OCI-LY7 (cell line): Measurements from ENCODE around the gene AFF2. TPM values are rescaled to one million over a fixed set of nuclear protein-coding genes. Genes with fewer than 3 reads are reported as not detected.

Experiments used
- BruUV-seq: library from RNA; stranded (reverse); fragments of 400-500 nt; replicated peaks from 2 replicates; lab custom pipeline; 2021; lab: Mats Ljungman, UMichigan
- CTCF ChIA-PET: fragments of 300-600 bp; sonication (Branson Sonifier 250); formaldehyde crosslinking; loops from one replicate; lab custom pipeline; 2022; ENCODE audit warnings: antibody characterized with exemption; ENCODE audit not compliant: unreplicated experiment; lab: Charles Lee
- POLR2A ChIA-PET: fragments of 300-600 bp; sonication (Branson Sonifier 250); formaldehyde crosslinking; loops from one replicate; lab custom pipeline; 2022; ENCODE audit warnings: antibody characterized with exemption; lab: Charles Lee
- DNase-seq: peaks from one replicate; pipeline ENCODE4 v3.0.0-alpha.2; 2015; ENCODE audit warnings: low spot score
- H2AFZ ChIP-seq: fragments of 200-600 bp; sonication (generic), shearing (Covaris generic); 2 replicates; pipeline ENCODE4 v1.6.1; 2014; ENCODE audit warnings: mild to moderate bottlenecking, antibody characterized with exemption, low read length, moderate library complexity
- H3K27ac ChIP-seq: fragments of 200-600 bp; sonication (generic); 2 replicates; pipeline ENCODE4 v1.5.1; 2014; ENCODE audit warnings: mixed run types, low read depth, mild to moderate bottlenecking, moderate library complexity, low read length, inconsistent platforms; ENCODE audit not compliant: poor library complexity, severe bottlenecking
- H3K36me3 ChIP-seq: fragments of 200-600 bp; sonication (generic); 2 replicates; pipeline ENCODE4 v1.6.1; 2014; ENCODE audit warnings: mild to moderate bottlenecking, antibody characterized with exemption, low read length, moderate library complexity, mixed read lengths; ENCODE audit not compliant: insufficient read depth
- H3K4me1 ChIP-seq: fragments of 200-600 bp; sonication (generic); 2 replicates; pipeline ENCODE4 v1.5.1; 2014; ENCODE audit warnings: mild to moderate bottlenecking, low read length; ENCODE audit not compliant: insufficient read depth, poor library complexity, severe bottlenecking
- H3K4me2 ChIP-seq: fragments of 200-600 bp; sonication (generic); 2 replicates; pipeline ENCODE4 v1.6.1; 2014; ENCODE audit warnings: mild to moderate bottlenecking, low read length
- H3K4me3 ChIP-seq: fragments of 200-600 bp; sonication (generic); 2 replicates; pipeline ENCODE4 v1.5.1; 2014; ENCODE audit warnings: mild to moderate bottlenecking, low read depth, low read length; ENCODE audit not compliant: poor library complexity, severe bottlenecking
- H3K79me2 ChIP-seq: fragments of 200-600 bp; sonication (generic); 2 replicates; pipeline ENCODE4 v1.6.1; 2016; ENCODE audit warnings: low read depth, mild to moderate bottlenecking, low read length, moderate library complexity, mixed read lengths; ENCODE audit not compliant: insufficient read depth
- H3K9me2 ChIP-seq: fragments of 200-600 bp; sonication (generic); 2 replicates; pipeline ENCODE4 v1.6.1; 2016; ENCODE audit warnings: mild to moderate bottlenecking, low read length, mixed read lengths; ENCODE audit not compliant: insufficient read depth
- H3K9me3 ChIP-seq: fragments of 200-600 bp; sonication (generic); 2 replicates; pipeline ENCODE4 v1.6.1; 2014; ENCODE audit warnings: mild to moderate bottlenecking, mixed run types, low read length, mixed read lengths
- H4K20me1 ChIP-seq: fragments of 200-600 bp; sonication (generic); 2 replicates; pipeline ENCODE4 v1.6.1; 2014; ENCODE audit warnings: mild to moderate bottlenecking, antibody characterized with exemption, low read length, moderate library complexity, mixed read lengths; ENCODE audit not compliant: insufficient read depth
- EZH2phosphoT487 ChIP-seq: fragments of 200-600 bp; sonication (generic); IDR thresholded peaks from 2 replicates; pipeline ENCODE4 v1.6.1; 2018; ENCODE audit warnings: low read depth, borderline replicate concordance, mild to moderate bottlenecking, mixed run types, antibody characterized with exemption, low read length, moderate library complexity, mixed read lengths
- intact Hi-C: fragments of 100-400 bp; cut with micrococcal nuclease; formaldehyde crosslinking; loops from one replicate; pipeline ENCODE4 v1.10.0; 2022; ENCODE audit not compliant: unreplicated experiment
- total RNA-seq, 2 experiments: library from RNA; depleted of rRNA in 1 of 2; stranded (reverse); fragments of >200 nt in 1 of 2; shearing (Covaris generic) in 1 of 2; gene quantifications; 2 replicates each; pipeline ENCODE4 v1.2.3, GENCODE V29; 2014 to 2022
- TF ChIP-seq, protein P1 (sequence below): fragments of 200-600 bp; sonication (generic); conservative IDR thresholded peaks from 2 replicates; pipeline ENCODE4 v1.5.1; 2014; ENCODE audit warnings: mild to moderate bottlenecking, antibody characterized with exemption, low read length, moderate library complexity, mixed read lengths

The AFF2 gene
- total RNA-seq, 2 experiments from 2014 or later, result 102 to 106 TPM

GRCh38 chrX:148658115-148658730 lies 157.8 kb downstream of the AFF2 start:
- CTCF ChIA-PET, result no interaction called here
- Histone ChIP-seq H3K27ac (peak overlapping the region; percentile 86), H4K20me1 (no peaks in the 10 kb centered on the region), H3K4me1 (peaks cover 28% of the 10 kb centered on the region), H3K79me2 (peaks cover 53% of the 10 kb centered on the region), H3K4me2 (peak overlapping the region; percentile 68), H3K4me3 (peak overlapping the region; percentile 47), H3K36me3 (peaks cover 84% of the 10 kb centered on the region), H3K9me3 (peaks cover 10% of the 10 kb centered on the region; the same call in 1 of the 2 replicates), H3K9me2 (no peaks in the 10 kb centered on the region), H2AFZ (no peak overlapping the region)
- TF ChIP-seq, protein P1, sequence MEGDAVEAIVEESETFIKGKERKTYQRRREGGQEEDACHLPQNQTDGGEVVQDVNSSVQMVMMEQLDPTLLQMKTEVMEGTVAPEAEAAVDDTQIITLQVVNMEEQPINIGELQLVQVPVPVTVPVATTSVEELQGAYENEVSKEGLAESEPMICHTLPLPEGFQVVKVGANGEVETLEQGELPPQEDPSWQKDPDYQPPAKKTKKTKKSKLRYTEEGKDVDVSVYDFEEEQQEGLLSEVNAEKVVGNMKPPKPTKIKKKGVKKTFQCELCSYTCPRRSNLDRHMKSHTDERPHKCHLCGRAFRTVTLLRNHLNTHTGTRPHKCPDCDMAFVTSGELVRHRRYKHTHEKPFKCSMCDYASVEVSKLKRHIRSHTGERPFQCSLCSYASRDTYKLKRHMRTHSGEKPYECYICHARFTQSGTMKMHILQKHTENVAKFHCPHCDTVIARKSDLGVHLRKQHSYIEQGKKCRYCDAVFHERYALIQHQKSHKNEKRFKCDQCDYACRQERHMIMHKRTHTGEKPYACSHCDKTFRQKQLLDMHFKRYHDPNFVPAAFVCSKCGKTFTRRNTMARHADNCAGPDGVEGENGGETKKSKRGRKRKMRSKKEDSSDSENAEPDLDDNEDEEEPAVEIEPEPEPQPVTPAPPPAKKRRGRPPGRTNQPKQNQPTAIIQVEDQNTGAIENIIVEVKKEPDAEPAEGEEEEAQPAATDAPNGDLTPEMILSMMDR, result no peak
- no peak for TF ChIP-seq EZH2phosphoT487
- intact Hi-C loops, result no loop called here
- POLR2A ChIA-PET, result interaction anchor here (0.6 to 1.2 kb wide), 2 partner anchors 12 to 196 kb away, joined by 3 to 5 read pairs; no protein-coding TSS in a partner anchor
- no TSS peak for BruUV-seq
- DNase-seq, result peak; percentile 74

DNA sequence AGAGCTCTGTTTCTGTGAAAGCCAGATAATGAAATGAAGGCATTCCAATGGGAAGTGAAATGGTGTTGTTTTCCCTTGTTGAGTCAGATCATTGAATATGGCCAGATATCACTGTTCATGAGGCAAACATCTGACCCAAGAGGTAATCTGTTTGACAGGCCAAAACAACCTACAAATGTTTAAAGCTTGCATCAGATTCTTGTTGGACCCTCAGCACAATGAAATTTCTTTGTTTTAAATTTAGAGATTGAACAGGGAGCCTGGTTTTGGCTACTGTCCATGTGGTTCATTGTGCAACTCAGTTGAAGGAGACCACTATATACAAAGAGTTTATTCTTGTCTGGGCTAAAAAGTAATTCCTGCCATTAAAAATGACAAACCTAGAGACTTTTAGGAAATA lies 159.1 kb downstream of the AFF2 start:
- no peak for DNase-seq
- CTCF ChIA-PET, result no interaction called here
- H3K9me2 ChIP-seq, result no peaks in the 10 kb centered on the region
- peaks cover 10% of the 10 kb centered on the region; the same call in 1 of the 2 replicates for H3K9me3 ChIP-seq
- no peak overlapping the region for H3K4me3 ChIP-seq
- POLR2A ChIA-PET, result interaction anchor here (0.8 to 1.2 kb wide), 5 partner anchors 10 to 116 kb away, joined by 3 to 5 read pairs (median 4); no protein-coding TSS in a partner anchor
- no peak overlapping the region for H2AFZ ChIP-seq
- H3K27ac ChIP-seq, result peak overlapping the region; percentile 86
- BruUV-seq, result no TSS peak
- no peak overlapping the region for H3K4me2 ChIP-seq
- no peaks in the 10 kb centered on the region for H4K20me1 ChIP-seq
- peaks cover 54% of the 10 kb centered on the region for H3K79me2 ChIP-seq
- peaks cover 84% of the 10 kb centered on the region for H3K36me3 ChIP-seq
- no peak for TF ChIP-seq EZH2phosphoT487
- H3K4me1 ChIP-seq, result peaks cover 28% of the 10 kb centered on the region
- intact Hi-C loops, result no loop called here

- H3K36me3 ChIP-seq, result peaks cover 84% of the 10 kb centered on the region
- TF ChIP-seq EZH2phosphoT487, result no peak
- TF ChIP-seq, protein P1, result no peak
Measured at GRCh38 chrX:148661035-148661434, 160.6 kb downstream of the AFF2 start.

More at GRCh38 chrX:148661035-148661434, 160.6 kb downstream of the AFF2 start:
- no peak overlapping the region for H3K4me3 ChIP-seq
- H4K20me1 ChIP-seq, result no peaks in the 10 kb centered on the region
- peaks cover 28% of the 10 kb centered on the region for H3K4me1 ChIP-seq
- intact Hi-C loops, result no loop called here
- ChIA-PET CTCF (no interaction called here), POLR2A (interaction anchor here (0.6 to 1.2 kb wide), 4 partner anchors 12 to 53 kb away, joined by 3 to 4 read pairs (median 4); no protein-coding TSS in a partner anchor)
- H3K9me2 ChIP-seq, result no peaks in the 10 kb centered on the region
- DNase-seq, result no peak
- peaks cover 69% of the 10 kb centered on the region for H3K79me2 ChIP-seq
- no peak overlapping the region for H2AFZ ChIP-seq
- BruUV-seq, result no TSS peak
- H3K4me2 ChIP-seq, result no peak overlapping the region
- H3K27ac ChIP-seq, result no peak overlapping the region
- peaks cover 18% of the 10 kb centered on the region; the same call in 1 of the 2 replicates for H3K9me3 ChIP-seq
